ENCODE data around the gene WWP2.
"Not testable (repeated sequence)": the region's sequence is repeated elsewhere in the genome, so short reads cannot be mapped to it uniquely, and the experiment has no call there.

Gene WWP2

DNA sequence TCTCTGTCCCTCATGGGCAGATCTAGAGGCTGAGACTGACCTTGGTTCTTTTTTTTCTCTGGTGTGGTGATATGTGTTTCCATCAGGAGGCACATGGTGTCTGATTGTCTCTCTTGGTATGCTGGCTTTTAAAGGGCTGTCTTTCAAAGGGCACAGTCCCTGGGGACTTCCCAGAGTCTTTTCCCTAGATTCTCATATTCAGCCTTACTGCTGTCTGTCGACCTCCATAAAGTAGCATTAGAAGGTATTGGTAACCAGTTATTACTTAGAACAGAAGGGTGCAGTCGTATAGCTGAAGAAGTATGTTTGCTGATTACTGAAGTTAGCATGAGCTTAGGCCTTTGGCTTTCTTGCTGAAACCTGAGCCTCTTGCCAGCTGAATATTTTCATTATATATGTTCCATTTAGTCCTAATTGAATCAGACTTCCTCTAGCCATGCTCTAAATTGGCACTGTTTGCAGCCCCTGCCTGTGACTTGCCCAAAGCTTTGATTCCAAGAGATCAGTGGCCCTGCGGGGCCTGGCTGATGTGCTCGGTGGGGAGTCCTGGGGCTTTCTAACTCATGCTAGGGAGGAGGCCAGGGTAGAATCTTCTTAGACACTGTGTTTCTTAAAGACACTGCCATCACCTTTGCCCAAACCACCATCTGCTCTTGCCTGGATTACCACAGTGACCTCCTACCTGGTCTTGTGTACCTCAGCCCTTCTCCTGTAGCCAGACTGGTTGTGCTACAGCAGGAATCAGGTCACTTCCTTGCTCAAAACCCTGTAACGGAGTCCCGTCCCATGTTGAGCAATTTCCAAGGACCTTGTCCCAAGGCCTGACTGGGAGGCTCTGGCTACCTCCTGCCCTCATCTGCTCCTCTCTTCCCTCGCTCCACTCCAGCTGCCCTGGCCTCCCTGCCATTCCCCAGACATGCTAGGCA is 71.5 kb downstream of the WWP2 start:
- no peak for DNase-seq

DNA sequence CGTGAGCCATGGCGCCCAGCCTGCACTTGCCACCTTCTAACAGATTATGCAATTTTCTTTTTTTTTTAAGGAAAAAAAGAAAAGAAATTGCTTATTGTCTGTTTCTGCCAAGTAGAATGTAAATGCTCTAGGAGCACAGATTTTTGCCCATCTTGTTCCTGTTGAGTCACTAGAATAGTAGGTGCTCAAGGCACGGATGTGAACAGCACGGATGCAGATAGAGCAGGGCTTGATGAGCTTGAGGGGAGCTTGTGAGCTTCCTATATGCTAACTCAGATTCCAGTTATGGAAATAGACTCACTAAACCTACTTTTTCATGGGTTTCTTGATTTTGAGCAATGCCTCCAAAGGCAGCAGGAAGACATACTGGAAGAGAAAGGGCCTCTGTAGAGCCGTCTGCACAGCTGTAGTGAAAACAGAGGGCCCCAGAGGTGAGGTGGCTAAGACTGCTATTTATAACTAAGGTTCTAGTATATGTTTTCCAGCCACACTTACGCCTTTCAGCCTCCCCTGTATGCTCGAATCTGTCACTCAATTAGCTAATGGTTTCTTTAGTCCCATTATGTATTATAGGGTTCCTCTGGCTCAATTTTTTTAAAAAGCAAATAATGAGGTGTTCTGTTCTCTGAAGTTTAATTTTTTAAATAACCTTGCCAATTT is 72.8 kb downstream of the WWP2 start:
- peak; percentile 63 for DNase-seq

DNA sequence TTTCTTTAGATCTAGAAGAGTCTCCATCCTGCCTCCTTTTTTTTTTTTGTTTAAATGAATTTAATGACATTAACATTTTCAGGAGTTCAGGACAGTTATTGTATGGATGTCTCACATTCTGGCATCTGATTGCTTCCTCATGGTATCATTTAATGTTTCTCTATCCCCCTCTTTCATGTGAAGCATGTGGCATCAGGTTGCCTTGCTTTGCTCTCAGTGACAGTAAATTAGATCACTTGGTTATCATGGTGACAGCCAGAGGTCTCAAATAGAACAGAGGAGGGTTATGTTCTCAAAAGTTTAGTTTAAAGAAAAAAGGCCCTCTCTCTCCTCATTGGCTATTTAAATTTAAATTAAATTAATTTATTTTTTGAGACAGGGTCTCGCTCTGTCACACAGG is 74.1 kb downstream of the WWP2 start:
- no peak for DNase-seq

DNA sequence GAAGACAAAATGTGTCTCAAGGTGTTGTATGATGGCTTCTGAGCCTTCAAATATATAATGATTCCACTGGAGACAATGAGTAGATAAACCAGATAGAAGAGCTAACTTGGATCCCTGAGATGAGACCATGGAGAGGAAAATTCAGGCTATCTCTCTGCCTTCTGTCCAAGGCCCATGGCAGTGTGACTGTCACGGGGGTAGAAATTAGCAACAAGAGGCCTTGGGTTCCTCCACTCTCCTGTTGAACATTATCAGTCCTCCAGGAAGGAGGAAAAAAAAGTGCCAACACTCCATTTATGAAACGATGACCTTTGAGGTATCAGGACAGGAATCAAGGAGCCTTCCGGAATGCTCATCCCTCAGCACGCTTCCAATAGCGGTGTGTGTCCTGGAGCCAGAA is 75.2 kb downstream of the WWP2 start:
- no peak for DNase-seq

DNA sequence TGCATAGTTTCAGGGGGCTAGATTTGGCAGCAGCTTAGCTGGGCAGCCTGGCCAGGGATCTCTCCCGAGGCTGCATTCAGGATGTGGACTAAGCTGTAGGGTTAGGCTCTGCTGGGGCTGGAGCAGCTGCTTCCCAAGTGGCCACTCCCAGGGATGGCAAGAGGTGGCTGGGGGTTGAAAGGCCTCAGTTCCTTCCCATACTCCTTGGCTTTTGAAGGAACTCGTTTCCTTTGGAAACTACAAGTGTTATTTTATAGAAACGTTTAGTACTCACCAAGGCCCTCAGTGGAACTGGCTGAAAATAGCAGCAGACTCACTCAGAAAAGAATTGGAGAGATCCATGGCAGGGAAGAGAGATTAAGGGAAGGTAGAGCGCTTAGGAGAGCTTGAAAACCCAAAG is 76.4 kb downstream of the WWP2 start:
- peak; percentile 57 for DNase-seq

DNA sequence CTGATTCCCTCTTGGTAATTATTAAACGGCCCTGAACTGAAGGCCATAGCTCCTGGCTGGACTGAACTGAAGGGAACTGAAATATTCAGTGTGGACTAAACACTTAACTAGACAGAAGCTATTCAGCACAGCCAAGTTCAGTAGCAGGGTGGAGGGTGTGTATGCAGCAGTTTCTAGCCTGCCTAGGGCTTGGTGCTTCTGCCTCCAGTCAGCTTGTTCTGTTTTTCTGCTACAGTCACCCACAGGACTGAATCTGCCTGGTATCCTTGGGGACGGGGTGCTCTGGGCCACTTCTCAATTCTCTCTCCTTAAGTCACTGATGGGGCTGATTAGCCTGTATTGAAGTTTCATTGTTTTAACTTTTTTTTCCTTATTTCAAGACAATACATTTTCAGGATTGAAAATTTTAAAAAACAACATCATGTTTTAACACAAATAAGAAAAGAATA is 77.1 kb downstream of the WWP2 start:
- DNase-seq = no peak

DNA sequence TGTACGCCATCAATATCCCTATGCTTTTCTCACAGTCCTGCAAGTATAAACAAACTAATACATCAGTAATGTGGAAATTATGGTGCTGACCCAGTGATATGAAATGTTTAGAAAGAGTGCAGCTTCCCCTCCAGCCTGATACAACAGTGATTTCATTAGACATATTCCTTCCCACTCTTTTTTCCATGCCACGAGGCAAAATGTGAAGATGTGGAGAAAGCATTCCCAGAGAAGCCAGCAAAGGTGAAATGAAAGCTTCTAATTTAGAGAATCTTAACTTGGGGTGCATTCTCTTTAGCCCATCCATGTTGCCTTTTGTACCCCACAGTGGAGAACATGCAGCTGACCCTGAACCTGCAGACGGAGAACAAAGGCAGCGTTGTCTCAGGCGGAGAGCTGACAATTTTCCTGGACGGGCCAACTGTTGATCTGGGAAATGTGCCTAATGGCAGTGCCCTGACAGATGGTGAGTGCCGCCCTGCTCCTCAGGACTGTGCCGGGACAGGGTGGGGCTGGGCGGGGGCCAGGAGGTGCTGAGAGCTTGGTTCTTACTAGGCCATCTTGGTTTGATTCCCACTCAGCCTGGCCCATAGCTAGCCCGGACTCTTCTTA is 77.8 kb downstream of the WWP2 start:
- DNase-seq = peak; percentile 74

DNA sequence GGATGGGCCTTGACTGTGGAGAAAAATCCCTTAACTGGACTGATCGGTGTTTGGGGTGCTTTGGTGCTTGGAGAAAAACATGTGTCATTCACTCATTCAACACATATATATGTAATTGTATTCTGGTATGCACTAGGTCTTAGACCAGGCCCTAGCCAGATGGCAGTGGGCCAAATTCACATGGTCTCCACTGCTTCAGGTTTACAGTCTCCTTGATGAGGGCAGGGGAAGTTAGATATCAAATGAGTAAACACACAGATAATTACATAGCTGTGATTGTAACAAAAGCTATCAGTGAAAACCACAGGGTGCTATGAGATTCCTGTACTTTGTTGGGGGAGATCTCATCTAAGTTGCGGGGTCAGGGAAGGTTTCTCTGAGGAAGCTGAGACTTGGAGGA is 78.8 kb downstream of the WWP2 start:
- no peak for DNase-seq

DNA sequence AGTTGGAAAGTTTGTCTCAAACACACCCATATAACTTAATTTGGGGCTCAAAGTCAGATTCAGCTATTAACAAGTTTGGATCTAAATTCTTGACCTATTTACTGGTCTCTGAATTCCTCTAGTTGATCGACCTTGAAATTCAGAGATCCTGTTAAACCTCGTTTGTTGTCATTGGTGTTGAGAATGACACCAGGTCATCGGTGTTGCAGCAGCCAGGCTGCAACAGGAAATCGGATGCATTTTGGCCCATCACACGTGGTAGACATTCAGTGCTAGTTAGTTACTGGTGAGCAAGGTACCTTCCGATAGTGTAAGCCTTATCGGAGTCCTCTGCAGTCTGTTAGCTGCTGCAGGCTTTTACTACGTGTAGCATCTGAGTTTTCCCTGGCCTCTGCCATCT is 82.3 kb downstream of the WWP2 start:
- no peak for DNase-seq

DNA sequence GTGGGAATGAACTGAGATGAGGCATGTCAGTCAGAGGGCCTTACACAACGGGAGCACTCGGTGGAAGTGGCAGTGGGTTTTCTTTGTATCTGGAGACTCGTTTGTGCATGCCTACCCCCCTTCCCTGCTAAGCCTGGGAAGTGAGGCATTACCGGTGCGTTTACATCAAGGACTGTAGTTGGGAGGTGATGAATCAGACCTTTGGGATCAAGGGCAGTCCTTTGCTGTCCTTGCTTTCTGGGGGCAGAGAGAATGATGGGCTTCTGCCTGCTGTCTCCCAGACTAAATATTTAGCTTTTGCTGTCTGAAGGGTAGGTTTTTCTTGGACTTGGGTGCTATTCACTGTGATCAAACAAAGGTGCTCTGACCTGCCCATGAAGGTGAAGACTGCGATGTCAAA is 83.0 kb downstream of the WWP2 start:
- no peak for DNase-seq

DNA sequence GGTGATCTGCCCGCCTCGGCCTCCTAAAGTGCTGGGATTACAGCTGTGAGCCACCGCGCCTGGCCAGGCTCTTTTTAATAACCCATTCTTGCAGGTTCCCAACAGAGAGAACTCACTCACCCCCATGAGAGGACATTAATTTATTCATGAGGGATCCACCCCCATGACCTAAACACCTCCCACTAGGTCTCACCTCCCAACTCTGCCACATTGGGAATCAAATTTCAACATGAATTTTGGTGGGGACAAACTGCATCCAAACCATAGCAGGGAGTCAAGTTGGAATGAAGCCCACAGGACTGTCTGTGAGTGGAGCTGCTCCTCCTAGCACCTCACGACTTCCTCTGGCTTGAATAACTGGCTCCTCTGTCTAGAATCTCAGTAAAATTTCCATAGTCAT is 85.5 kb downstream of the WWP2 start:
- DNase-seq = no peak

DNA sequence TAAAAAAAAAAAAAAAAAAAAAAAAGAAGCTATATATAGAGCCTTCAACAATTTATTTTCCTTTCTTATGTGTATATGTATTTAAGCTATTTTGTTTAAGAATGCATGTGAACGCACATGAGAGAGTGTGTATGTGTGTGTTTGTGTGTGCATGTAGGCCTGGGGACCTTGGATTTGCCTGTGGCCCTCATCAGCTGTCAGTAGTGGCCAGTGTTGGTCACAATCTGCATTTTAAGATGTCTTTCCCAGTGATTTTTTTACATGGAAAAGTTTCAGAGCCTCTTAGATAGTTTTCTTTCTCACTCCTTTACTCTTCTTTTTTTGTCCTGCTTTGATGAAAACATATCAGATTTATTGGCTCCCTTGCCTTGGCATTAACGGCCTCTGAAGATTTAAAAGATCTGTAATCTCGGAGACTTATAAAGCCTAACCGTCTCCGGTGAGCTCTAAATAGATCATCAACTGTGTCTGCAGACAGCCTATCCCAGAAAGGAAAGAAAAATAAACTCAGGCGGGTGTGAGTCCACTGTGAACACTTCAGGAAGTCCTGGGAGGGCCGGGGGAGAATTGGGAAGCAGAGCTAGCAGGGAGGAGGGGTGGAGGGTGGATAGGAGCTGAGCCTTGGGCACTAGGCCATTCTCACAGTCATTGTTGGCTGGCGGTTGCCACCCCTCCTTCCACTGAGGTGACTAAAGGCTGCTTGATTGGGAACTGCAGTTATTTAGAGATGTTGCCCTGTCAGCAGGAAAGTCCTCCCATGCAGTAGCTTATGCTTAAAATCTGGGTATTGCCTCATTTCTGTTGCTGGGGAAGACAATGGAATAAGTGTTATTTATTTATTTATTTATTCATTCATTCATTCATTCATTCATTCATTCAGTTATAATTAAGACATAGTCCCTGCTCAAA is 86.8 kb downstream of the WWP2 start:
- peak; percentile 88 for DNase-seq

DNA sequence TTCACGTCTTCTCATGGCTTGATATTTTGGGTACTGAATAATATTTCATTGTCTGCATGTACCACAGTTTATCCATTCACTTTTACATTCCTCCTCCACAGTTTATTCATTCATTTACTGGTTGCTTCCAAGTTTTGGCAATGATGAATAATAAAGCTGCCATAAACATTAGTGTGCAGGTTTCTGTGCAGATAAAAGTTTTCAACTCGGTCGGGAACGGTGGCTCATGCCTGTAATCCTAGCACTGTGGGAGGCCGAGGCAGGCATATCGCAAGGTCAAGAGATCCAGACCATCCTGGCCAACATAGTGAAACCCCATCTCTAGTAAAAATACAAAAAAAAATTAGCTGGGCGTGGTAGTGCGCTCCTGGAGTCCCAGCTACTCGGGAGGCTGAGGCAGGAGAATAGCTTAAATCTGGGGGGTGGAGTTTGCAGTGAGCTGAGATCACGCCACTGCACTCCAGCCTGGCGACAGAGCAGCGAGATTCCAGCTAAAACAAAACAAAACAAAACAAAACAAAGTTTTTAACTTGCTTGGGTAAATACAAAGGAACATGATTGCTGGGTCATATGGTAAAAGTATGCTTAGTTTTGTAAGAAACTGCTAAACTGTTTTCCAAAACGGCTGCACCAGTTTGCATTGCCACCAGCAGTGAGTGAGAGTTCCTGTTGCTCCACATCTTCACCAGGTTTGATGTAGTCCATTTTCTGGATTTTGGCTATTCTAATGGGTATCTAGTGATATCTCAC is 89.5 kb downstream of the WWP2 start:
- DNase-seq = no peak

DNA sequence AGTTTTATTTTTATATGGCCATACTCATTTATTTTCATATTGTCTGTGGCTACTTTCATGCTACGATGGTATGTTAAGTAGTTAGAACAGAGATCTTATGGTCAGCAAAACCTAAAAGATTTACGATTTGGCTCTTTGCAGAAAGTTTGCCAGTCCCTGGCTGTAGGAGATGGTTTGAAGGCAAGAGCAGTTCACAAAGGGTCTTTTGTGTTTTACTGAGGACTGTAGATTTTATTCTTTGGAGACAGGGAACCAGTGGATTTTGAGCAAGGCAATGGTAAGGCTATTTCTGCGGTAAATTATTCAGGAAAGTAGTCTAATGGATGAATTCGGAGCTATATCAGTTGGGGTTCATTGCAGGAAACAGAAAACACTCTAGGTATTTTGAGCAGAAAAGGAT is 90.7 kb downstream of the WWP2 start:
- no peak for DNase-seq

DNA sequence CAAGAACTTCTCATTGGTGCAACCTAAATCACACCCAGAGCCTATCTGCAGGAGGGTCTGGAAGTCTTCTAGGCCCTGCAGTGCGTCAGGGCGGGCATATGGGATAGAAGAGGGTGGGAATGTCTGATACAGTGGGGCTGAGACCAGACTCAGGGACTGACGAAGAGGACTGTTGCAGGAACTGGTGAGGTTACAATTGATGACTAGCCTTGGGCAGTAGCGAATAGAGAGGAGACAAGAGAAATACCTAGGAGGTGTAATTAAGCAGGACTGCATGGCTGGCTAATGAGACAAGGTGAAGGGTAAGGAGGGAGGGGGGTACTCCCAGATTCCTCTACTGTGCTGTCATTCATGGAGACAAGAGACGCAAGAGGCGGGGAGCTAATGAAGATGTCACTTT is 91.3 kb downstream of the WWP2 start:
- no peak for DNase-seq

DNA sequence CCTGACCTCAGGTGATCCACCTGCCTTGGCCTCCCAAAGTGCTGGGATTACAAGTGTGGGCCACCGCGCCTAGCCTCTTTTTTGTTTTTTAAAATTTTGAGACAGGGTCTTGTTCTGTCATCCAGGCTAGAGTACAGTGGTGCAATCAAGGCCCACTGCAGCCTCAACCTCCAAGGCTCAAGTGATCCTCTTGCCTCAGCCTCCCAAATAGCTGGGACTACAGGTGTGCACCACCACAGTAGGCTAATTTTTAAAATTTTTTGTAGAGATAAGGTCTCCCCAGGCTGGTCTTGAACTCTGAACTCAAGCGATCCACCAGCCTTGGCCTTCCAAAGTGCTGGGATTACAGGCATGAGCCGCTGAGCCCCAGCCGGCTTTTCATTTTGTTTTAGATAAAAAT is 92.6 kb downstream of the WWP2 start:
- DNase-seq = not testable (repeated sequence)

DNA sequence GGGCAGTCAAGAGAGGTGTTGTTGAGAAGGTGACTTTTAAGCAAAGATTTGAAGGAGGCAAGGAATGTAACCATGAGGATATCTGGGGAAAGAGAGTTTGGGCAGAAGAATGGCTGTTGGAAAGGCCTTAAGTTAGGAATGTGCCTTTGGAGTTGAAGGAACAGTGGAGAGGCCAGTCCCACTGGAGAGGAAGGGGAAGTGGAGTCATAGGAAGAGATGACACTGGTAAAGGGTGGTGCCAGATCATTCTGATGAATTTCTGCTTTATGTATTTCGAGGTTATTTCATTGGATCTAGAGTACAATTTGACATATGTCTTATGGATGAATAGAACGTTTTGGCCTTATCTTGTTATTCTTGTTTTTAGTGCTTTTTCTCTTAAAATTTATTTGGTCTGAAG is 93.5 kb downstream of the WWP2 start:
- peak; percentile 1 for DNase-seq

DNA sequence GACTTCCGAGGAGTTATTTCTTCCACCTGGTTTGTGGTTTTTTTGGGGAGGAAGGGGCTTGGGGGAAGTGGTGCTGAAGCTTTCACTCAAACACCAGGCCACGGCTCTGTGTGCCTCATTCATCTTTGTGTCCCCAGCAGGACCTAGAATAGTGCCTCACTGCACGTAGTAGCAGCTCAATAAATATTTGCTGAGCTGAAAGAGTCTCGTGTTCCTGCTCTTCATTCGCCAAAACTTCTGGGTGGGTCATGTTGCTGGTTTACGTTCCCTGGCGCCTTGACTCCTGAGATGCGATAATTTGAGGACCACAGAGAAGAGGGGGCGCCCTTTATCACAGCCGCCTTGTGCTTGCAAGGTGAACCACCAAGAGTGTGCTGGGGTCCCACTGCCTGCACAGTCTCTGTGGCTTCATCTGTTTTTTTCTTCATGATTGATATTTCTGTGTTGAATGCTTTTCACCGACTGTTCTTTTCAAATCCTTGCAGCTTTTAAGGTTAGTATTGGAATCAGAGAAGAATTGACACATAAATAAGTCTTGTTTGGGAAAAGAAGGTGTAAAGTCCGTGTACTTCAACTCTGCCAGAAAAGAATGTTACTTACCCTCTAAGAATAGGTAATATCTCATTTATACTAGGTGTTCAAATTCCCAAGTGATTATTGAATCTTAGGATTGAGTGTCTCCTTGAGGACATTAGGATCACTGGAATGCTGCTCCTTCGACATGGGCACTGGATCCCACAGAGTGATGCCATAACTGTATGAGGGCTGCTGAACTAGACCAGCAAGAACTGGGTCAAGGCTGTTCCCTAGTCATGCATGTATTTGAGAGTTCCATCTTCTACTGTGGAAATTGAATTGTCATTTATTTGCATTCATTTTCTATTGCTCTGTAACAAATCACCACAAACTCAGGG is 96.3 kb downstream of the WWP2 start:
- DNase-seq = peak; percentile 20

DNA sequence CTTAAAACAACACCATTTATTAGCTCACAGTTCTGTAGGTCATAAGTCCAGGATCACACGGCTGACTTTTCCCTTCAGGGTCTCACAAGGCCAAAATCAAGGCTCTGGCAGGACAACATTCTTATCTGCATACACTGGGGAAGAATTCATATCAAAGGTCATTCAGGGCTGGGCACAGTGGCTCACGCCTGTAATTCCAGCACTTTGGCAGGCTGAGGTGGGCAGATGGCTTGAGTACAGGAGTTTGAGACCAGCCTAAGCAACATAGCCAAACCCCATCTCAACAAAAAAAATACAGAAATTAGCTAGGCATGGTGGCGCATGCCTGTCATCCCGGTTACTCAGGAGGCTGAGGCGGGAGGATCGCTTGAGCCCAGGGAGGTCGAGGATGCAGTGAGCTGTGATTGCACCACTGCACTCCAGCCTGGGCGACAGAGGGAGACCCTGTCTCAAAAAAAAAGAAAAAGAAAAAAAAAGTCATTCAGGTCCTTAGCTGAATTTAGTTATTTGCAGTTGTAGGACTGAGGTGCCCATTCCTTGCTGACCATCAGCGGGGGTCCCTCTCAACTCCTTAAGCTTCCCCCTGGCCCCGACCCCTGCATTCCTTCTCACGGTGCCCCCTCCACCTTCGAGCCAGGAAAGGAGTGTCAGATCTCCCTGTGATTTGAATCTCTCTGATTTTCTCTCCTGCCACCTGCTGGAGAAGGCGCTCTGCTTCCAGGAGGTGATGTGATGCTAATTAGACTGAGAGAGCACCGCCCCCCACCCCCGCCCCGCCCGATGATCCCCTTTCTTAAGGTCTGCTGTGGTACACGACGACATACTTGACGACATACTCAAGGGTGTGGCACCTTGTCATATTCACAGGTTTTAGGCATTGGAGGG is 97.2 kb downstream of the WWP2 start:
- peak; percentile 35 for DNase-seq

All from right hindlimb (tissue), 1 donor.